Measurements from ENCODE around the gene ZNF488.

Gene ZNF488

DNA sequence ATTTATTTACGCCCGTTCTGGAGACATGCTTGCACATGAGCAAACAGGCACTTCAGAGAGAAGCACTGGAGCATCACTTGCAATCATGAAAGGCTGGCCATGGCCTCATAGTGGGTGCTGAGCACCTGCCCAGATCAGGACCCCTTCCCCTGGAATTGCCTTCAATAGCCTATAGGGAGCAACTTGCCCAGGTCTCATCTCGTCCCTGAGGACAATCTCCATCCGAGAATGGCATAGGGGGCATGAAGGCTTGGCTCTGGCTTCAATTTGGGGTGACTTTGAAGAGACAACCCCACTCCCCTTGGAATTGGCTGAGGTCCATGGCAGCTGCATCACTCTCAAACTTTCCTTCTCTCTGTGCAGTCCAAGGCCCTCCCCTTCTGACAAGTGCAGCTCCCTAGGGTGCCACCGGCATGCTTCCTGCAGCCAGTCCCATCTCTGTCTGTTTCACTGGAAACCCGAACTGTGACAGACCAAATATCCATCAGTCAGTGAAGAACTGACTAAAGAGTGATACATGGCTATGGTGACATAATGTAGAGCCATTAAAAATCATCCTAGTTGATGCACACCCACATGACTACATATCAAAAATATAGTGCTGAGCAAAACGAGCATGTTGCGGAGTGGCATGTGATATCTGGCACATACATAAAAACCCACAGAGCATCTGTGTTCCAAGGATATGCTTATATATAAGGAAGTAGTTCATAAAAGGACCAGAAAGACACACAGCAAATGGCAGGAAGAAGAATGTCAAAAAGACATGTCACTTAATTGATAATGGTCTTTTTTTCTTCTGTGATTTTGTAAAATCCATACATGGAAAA lies 49.4 kb downstream of the ZNF488 start:
- TF ChIP-seq EZH2phosphoT487 (IDR thresholded peaks at IDR 0.05; ENCODE audit: borderline replicate concordance, low read length): no peak
- TF ChIP-seq, protein P1, sequence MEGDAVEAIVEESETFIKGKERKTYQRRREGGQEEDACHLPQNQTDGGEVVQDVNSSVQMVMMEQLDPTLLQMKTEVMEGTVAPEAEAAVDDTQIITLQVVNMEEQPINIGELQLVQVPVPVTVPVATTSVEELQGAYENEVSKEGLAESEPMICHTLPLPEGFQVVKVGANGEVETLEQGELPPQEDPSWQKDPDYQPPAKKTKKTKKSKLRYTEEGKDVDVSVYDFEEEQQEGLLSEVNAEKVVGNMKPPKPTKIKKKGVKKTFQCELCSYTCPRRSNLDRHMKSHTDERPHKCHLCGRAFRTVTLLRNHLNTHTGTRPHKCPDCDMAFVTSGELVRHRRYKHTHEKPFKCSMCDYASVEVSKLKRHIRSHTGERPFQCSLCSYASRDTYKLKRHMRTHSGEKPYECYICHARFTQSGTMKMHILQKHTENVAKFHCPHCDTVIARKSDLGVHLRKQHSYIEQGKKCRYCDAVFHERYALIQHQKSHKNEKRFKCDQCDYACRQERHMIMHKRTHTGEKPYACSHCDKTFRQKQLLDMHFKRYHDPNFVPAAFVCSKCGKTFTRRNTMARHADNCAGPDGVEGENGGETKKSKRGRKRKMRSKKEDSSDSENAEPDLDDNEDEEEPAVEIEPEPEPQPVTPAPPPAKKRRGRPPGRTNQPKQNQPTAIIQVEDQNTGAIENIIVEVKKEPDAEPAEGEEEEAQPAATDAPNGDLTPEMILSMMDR (IDR thresholded peaks at IDR 0.05; ENCODE audit: low read depth, low read length, poor library complexity, severe bottlenecking): no peak
- Histone ChIP-seq H3K27ac (ENCODE audit: low read depth, low read length) (no peak overlapping the region), H3K9me2 (replicated peaks; ENCODE audit: control insufficient read depth, low read length) (no peaks in the 10 kb centered on the region), H3K9me3 (ENCODE audit: control insufficient read depth, insufficient read depth, low read length) (no peaks in the 10 kb centered on the region), H3F3A (ENCODE audit: control insufficient read depth, insufficient read depth) (no peaks in the 10 kb centered on the region), H3K4me3 (ENCODE audit: low read length) (no peak overlapping the region), H3K27me3 (ENCODE audit: control insufficient read depth, low read length) (no peaks in the 10 kb centered on the region), H3K4me2 (ENCODE audit: low read length) (no peak overlapping the region), H3K4me1 (ENCODE audit: control insufficient read depth, low read length) (no peaks in the 10 kb centered on the region), H3K36me3 (ENCODE audit: control insufficient read depth, low read length) (no peaks in the 10 kb centered on the region), H3K79me2 (ENCODE audit: control insufficient read depth, low read length) (no peaks in the 10 kb centered on the region), H4K20me1 (ENCODE audit: control insufficient read depth, insufficient read depth, low read depth, low read length) (no peaks in the 10 kb centered on the region)

DNA sequence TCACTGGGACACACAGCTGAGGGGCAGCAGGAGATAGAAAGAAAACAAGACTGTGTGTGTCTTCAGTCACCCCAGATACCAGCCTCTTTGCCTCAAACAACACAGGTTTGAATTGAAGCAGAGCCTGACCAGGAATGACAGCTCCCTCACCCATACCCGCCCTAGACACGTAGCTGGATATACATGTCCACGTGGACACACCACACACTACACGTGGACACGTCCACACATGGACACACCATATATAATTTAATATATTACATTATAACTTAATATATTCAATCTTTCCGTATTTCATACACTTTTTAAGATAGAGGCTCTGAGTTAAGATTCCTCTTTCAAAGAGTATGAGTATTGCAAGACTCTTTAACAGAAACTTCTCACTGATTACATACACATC lies 50.6 kb downstream of the ZNF488 start:
- Histone ChIP-seq H4K20me1 (ENCODE audit: control insufficient read depth, insufficient read depth, low read depth, low read length) (no peaks in the 10 kb centered on the region), H3F3A (ENCODE audit: control insufficient read depth, insufficient read depth) (no peaks in the 10 kb centered on the region), H3K27me3 (ENCODE audit: control insufficient read depth, low read length) (no peaks in the 10 kb centered on the region), H3K4me1 (ENCODE audit: control insufficient read depth, low read length) (no peaks in the 10 kb centered on the region), H3K9me3 (ENCODE audit: control insufficient read depth, insufficient read depth, low read length) (no peaks in the 10 kb centered on the region; the same call in 1 of the 2 replicates), H3K27ac (ENCODE audit: low read depth, low read length) (no peak overlapping the region), H3K4me3 (ENCODE audit: low read length) (no peak overlapping the region), H3K36me3 (ENCODE audit: control insufficient read depth, low read length) (no peaks in the 10 kb centered on the region), H3K9me2 (replicated peaks; ENCODE audit: control insufficient read depth, low read length) (no peaks in the 10 kb centered on the region), H3K79me2 (ENCODE audit: control insufficient read depth, low read length) (no peaks in the 10 kb centered on the region), H3K4me2 (ENCODE audit: low read length) (no peak overlapping the region)
- no peak for TF ChIP-seq EZH2phosphoT487 (IDR thresholded peaks at IDR 0.05; ENCODE audit: borderline replicate concordance, low read length)
- TF ChIP-seq, protein P1 (IDR thresholded peaks at IDR 0.05; ENCODE audit: low read depth, low read length, poor library complexity, severe bottlenecking): no peak

DNA sequence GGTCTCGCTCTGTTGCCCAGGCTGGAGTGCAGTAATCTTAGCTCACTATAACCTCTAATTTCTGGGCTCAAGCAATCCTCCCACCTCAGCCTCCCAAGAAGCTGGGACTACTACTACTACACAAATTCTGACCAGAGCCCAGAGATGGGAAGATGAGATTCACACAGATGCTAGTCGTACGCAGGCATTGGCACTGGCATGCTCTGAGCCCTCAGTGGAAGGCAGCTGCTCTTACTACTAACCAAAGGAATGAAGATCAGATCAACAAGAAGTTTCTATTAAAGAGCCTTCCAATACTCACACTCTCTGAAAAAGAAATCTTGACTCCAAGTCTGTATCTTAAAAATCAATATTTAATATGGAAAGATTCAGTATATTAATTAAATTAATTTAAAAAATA lies 51.1 kb downstream of the ZNF488 start:
- Histone ChIP-seq H3K4me3 (ENCODE audit: low read length) (no peak overlapping the region), H3K27ac (ENCODE audit: low read depth, low read length) (no peak overlapping the region), H3K9me3 (ENCODE audit: control insufficient read depth, insufficient read depth, low read length) (peaks cover 3% of the 10 kb centered on the region; the same call in 1 of the 2 replicates), H3K79me2 (ENCODE audit: control insufficient read depth, low read length) (no peaks in the 10 kb centered on the region), H3F3A (ENCODE audit: control insufficient read depth, insufficient read depth) (no peaks in the 10 kb centered on the region), H3K4me1 (ENCODE audit: control insufficient read depth, low read length) (no peaks in the 10 kb centered on the region), H3K27me3 (ENCODE audit: control insufficient read depth, low read length) (no peaks in the 10 kb centered on the region), H4K20me1 (ENCODE audit: control insufficient read depth, insufficient read depth, low read depth, low read length) (no peaks in the 10 kb centered on the region), H3K9me2 (replicated peaks; ENCODE audit: control insufficient read depth, low read length) (no peaks in the 10 kb centered on the region), H3K36me3 (ENCODE audit: control insufficient read depth, low read length) (no peaks in the 10 kb centered on the region), H3K4me2 (ENCODE audit: low read length) (no peak overlapping the region)
- TF ChIP-seq, protein P1 (IDR thresholded peaks at IDR 0.05; ENCODE audit: low read depth, low read length, poor library complexity, severe bottlenecking): no peak
- no peak for TF ChIP-seq EZH2phosphoT487 (IDR thresholded peaks at IDR 0.05; ENCODE audit: borderline replicate concordance, low read length)
